Ishikawa (cell line): ENCODE results near the gene RPS21.

Source experiments
- CREB1 ChIP-seq: IDR thresholded peaks from 2 replicates; pipeline ENCODE4 v1.6.1; 2012; ENCODE audit warnings: low read depth
- EP300 ChIP-seq: IDR thresholded peaks from 2 replicates; pipeline ENCODE4 v1.6.1; 2012; ENCODE audit warnings: borderline replicate concordance
- YY1 ChIP-seq: IDR thresholded peaks from 2 replicates; pipeline ENCODE4 v1.6.1; 2012; ENCODE audit warnings: low read depth

DNA sequence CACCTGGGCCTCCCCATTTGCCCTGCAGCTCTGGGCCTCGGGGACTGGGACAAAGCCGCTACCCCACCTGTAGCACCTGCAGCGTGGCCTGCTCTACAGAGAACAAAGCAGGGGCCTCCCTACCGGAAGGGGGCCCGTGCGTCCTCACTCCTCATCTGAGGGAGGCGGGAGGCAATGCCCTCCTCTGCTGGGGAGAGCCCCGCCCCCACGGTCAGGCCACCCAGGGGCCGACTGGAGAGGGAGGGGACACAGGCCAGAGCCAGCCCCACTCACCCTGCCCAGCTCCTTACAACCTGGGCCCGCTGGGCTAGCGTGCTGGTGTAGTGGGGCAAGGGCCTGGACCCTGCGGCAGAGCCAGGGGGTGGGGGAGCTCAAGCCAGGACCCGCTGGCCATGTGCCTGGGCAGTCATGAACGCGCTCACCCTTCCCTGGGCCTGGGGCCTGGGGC, 27.8 kb upstream of the RPS21 start:
- no peak for TF ChIP-seq CREB1
- no peak for TF ChIP-seq YY1
- no peak for TF ChIP-seq EP300
